Stomach (tissue), 4 donors: ENCODE data around the gene SLIT1.

Source experiments
- EP300 ChIP-seq: sonication (generic); formaldehyde crosslinking; IDR thresholded peaks from one replicate; pipeline ENCODE4 v1.6.1; 2017; ENCODE audit warnings: antibody characterized with exemption
- POLR2A ChIP-seq, 4 donors: fragments of 450-650 bp; IDR thresholded peaks; one replicate each; pipeline ENCODE4 v1.6.1; 2016; ENCODE audit warnings: antibody characterized with exemption in 4 of 4, control low read depth in 2 of 4, mild to moderate bottlenecking in 1 of 4, moderate library complexity in 1 of 4
- POLR2AphosphoS5 ChIP-seq, 3 donors: sonication (generic); formaldehyde crosslinking; IDR thresholded peaks; one replicate each; pipeline ENCODE4 v1.6.1; 2016; ENCODE audit warnings: antibody characterized with exemption in 3 of 3
- TF ChIP-seq, protein P1 (sequence below), 7 experiments: fragments of 450-650 bp in 4 of 7; fragments of 200-600 bp in 3 of 7; sonication (generic) in 3 of 7; IDR thresholded peaks; one replicate each; pipeline ENCODE4 v1.5.1; 2016 to 2019; ENCODE audit warnings: antibody characterized with exemption in 7 of 7, control low read depth in 2 of 7, mild to moderate bottlenecking in 1 of 7

DNA sequence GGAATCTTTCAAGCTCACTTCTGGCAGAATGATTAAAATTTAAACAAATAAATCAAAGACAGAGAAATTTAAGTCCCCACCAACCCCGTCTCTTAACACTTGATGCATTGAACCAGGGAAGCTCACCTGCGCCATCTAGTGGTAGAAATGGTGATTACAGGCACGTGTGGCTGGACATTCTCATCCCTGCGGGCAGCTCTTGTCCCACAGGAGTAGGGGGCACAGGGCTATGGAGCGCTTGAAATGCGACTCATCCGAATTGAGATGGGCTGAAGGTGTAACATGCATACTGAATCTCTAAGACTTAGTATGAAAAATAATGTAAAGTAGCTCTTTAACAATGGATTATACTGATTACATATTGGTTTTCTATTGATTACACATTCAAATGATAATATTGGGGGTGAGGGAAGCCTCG lies 24.8 kb upstream of the SLIT1 start:
- TF ChIP-seq POLR2A (IDR thresholded peaks at IDR 0.05) (no peak), POLR2AphosphoS5 (IDR thresholded peaks at IDR 0.05) (no peak), EP300 (no peak)
- TF ChIP-seq, protein P1, sequence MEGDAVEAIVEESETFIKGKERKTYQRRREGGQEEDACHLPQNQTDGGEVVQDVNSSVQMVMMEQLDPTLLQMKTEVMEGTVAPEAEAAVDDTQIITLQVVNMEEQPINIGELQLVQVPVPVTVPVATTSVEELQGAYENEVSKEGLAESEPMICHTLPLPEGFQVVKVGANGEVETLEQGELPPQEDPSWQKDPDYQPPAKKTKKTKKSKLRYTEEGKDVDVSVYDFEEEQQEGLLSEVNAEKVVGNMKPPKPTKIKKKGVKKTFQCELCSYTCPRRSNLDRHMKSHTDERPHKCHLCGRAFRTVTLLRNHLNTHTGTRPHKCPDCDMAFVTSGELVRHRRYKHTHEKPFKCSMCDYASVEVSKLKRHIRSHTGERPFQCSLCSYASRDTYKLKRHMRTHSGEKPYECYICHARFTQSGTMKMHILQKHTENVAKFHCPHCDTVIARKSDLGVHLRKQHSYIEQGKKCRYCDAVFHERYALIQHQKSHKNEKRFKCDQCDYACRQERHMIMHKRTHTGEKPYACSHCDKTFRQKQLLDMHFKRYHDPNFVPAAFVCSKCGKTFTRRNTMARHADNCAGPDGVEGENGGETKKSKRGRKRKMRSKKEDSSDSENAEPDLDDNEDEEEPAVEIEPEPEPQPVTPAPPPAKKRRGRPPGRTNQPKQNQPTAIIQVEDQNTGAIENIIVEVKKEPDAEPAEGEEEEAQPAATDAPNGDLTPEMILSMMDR (IDR thresholded peaks at IDR 0.05): peak in 6 of 7 experiments; percentile 49 to 97 (median 88)
